ENCODE measurements around the gene SEZ6L. TPM values are rescaled to one million over a fixed set of nuclear protein-coding genes. Genes with fewer than 3 reads are reported as not detected.
A peak's percentile ranks its signal among the peaks of the same experiment; 100 is the strongest.

SEZ6L gene
- total RNA-seq, 1 experiment from 2014 or later = not detected

DNA sequence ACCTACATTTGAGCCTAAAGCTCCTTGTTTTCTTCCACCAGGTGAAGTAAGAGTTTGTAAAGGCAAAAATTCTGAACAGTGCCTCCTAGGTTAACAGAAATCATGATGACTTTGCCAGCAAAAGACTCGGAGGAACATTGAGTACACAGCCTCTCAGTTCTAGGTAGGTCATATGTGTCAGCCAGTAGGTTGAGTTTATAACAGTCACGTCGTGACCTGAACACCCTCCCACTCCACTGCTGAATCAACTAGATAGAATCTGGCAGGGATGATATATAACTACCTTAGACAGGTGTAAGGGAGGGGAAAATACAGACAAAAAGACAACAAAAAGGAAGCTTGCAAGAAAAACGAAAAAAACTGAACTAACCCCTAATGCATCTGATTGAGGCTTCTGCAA lies 247.0 kb downstream of the SEZ6L start:
- Histone ChIP-seq H3K9me3 (ENCODE audit: control insufficient read depth in 1 of 2, insufficient read depth in 1 of 2, low read depth in 1 of 2, low read length in 2 of 2) (0 out of 4 replicates have a peak, but pooled peaks cover 0 to under 1% of the 10 kb centered on the region in 2 experiments), H3K4me3 (replicated peaks in 1 of 2; ENCODE audit: low read depth in 1 of 2, low read length in 2 of 2) (no peak overlapping the region), H3K36me3 (ENCODE audit: control insufficient read depth in 1 of 2, insufficient read depth in 2 of 2, low read length in 2 of 2) (no peaks in the 10 kb centered on the region), H3K4me2 (ENCODE audit: low read length) (peak overlapping the region; percentile 49; the same call in 1 of the 2 replicates), H3K9me2 (ENCODE audit: insufficient read depth) (no peaks in the 10 kb centered on the region), H3K27me3 (ENCODE audit: insufficient read depth, low read length) (peaks cover 66% of the 10 kb centered on the region), H2AFZ (ENCODE audit: low read depth, low read length, poor library complexity, severe bottlenecking) (no peak overlapping the region), H3K9ac (ENCODE audit: low read length) (no peak overlapping the region), H3K4me1 (ENCODE audit: control insufficient read depth in 1 of 2, insufficient read depth in 2 of 2, low read length in 2 of 2) (peaks cover 11 to 14% of the 10 kb centered on the region in 2 experiments), H3K79me2 (ENCODE audit: insufficient read depth, low read length) (no peaks in the 10 kb centered on the region), H4K20me1 (ENCODE audit: insufficient read depth) (no peaks in the 10 kb centered on the region), H3K27ac (ENCODE audit: low read depth, low read length) (no peak overlapping the region)
- RAD21 ChIA-PET (ENCODE audit: low non-redundant PET in 1 of 2, low total read pairs in 2 of 2, uncharacterized antibody in 2 of 2, unreplicated experiment in 2 of 2) = no interaction called here
- intact Hi-C loops (cut with micrococcal nuclease) = no loop called here
- ATAC-seq = no peak
- no TSS peak for BruUV-seq (replicated peaks)
- TF ChIP-seq, protein P1, sequence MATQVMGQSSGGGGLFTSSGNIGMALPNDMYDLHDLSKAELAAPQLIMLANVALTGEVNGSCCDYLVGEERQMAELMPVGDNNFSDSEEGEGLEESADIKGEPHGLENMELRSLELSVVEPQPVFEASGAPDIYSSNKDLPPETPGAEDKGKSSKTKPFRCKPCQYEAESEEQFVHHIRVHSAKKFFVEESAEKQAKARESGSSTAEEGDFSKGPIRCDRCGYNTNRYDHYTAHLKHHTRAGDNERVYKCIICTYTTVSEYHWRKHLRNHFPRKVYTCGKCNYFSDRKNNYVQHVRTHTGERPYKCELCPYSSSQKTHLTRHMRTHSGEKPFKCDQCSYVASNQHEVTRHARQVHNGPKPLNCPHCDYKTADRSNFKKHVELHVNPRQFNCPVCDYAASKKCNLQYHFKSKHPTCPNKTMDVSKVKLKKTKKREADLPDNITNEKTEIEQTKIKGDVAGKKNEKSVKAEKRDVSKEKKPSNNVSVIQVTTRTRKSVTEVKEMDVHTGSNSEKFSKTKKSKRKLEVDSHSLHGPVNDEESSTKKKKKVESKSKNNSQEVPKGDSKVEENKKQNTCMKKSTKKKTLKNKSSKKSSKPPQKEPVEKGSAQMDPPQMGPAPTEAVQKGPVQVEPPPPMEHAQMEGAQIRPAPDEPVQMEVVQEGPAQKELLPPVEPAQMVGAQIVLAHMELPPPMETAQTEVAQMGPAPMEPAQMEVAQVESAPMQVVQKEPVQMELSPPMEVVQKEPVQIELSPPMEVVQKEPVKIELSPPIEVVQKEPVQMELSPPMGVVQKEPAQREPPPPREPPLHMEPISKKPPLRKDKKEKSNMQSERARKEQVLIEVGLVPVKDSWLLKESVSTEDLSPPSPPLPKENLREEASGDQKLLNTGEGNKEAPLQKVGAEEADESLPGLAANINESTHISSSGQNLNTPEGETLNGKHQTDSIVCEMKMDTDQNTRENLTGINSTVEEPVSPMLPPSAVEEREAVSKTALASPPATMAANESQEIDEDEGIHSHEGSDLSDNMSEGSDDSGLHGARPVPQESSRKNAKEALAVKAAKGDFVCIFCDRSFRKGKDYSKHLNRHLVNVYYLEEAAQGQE (IDR thresholded peaks at IDR 0.05; ENCODE audit: low read depth) = no peak
- TF ChIP-seq, protein P2, sequence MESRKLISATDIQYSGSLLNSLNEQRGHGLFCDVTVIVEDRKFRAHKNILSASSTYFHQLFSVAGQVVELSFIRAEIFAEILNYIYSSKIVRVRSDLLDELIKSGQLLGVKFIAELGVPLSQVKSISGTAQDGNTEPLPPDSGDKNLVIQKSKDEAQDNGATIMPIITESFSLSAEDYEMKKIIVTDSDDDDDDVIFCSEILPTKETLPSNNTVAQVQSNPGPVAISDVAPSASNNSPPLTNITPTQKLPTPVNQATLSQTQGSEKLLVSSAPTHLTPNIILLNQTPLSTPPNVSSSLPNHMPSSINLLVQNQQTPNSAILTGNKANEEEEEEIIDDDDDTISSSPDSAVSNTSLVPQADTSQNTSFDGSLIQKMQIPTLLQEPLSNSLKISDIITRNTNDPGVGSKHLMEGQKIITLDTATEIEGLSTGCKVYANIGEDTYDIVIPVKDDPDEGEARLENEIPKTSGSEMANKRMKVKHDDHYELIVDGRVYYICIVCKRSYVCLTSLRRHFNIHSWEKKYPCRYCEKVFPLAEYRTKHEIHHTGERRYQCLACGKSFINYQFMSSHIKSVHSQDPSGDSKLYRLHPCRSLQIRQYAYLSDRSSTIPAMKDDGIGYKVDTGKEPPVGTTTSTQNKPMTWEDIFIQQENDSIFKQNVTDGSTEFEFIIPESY (IDR thresholded peaks at IDR 0.05; ENCODE audit: extremely low read depth, insufficient replicate concordance, low read length) = no peak
- TF ChIP-seq ELF1 (IDR thresholded peaks at IDR 0.05; ENCODE audit: borderline replicate concordance, low read depth) (no peak), EGR1 (IDR thresholded peaks at IDR 0.05; ENCODE audit: low read depth) (no peak), SP1 (IDR thresholded peaks at IDR 0.05; ENCODE audit: low read depth) (no peak)
- CTCF ChIA-PET = no interaction called here
- no peak for DNase-seq (ENCODE audit: low read depth, low spot score)
- POLR2A ChIA-PET = no interaction called here

Measured in HCT116 (cell line).